ENCODE measurements around the gene MAP3K19. TPM values are rescaled to one million over a fixed set of nuclear protein-coding genes. Genes with fewer than 3 reads are reported as not detected.
A peak's percentile ranks its signal among the peaks of the same experiment; 100 is the strongest.

Gene MAP3K19
- total and polyA plus RNA-seq, 2 of the 8 experiments (the other 6 are each of a cell fraction or from before 2014, with no cell fraction given) = not detected

GRCh38 chr2:135052042-135052876, 5.0 kb upstream of the MAP3K19 start, which contains the start of gene RAB3GAP1 (continued):
- peak; percentile 12 to 69; a peak in 1 of 4 replicates for TF ChIP-seq SIN3A (conservative IDR thresholded peaks at IDR 0.05 in 1 of 2, IDR thresholded peaks at IDR 0.05 in 1 of 2; ENCODE audit: low read depth in 1 of 2, low read length in 2 of 2)
- TF ChIP-seq SAP30 (IDR thresholded peaks at IDR 0.05; ENCODE audit: insufficient read depth, insufficient replicate concordance, low read length) = no peak
- TF ChIP-seq POLR2A (IDR thresholded peaks at IDR 0.05; ENCODE audit: control extremely low read depth in 1 of 2, low read depth in 2 of 2, low read length in 2 of 2) = peak; percentile 91 to 95
- TF ChIP-seq SP2 (IDR thresholded peaks at IDR 0.05; ENCODE audit: low read length) = no peak
- no peak for TF ChIP-seq RFX5 (IDR thresholded peaks at IDR 0.05; ENCODE audit: borderline replicate concordance, low read depth, low read length)
- TF ChIP-seq TBP (IDR thresholded peaks at IDR 0.05; ENCODE audit: low read depth, low read length) = peak; percentile 61
- no peak for TF ChIP-seq EGR1 (IDR thresholded peaks at IDR 0.05; ENCODE audit: borderline replicate concordance, low read depth, low read length)
- no peak for TF ChIP-seq NANOG (IDR thresholded peaks at IDR 0.05; ENCODE audit: insufficient read depth, low read depth, low read length, poor library complexity, severe bottlenecking)
- TF ChIP-seq, protein P1, sequence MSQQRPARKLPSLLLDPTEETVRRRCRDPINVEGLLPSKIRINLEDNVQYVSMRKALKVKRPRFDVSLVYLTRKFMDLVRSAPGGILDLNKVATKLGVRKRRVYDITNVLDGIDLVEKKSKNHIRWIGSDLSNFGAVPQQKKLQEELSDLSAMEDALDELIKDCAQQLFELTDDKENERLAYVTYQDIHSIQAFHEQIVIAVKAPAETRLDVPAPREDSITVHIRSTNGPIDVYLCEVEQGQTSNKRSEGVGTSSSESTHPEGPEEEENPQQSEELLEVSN (IDR thresholded peaks at IDR 0.05) = no peak; the same call in 1 of the 2 replicates
- TF ChIP-seq ZNF274 (IDR thresholded peaks at IDR 0.05; ENCODE audit: borderline replicate concordance, extremely low read depth, low read length) = no peak

Measured in H1 (cell line).